Thoracic aorta (tissue), 2 donors: ENCODE results near the gene LEP. TPM values are rescaled to one million over a fixed set of nuclear protein-coding genes. Genes with fewer than 3 reads are reported as not detected.

Experiments
- ATAC-seq: fragments of 150-250 bp; one replicate; pipeline ENCODE4 v1.8.0; 2017; ENCODE audit warnings: low read depth; ENCODE audit not compliant: insufficient number of reproducible peaks, low FRiP score
- DNase-seq: peaks from one replicate; pipeline ENCODE4 v3.0.0-alpha.2; 2020; ENCODE audit warnings: low spot score
- H3K27ac ChIP-seq, 2 donors: fragments of 200-600 bp; sonication (generic); 1 replicate in 1 of 2; 2 replicates in 1 of 2; pipeline ENCODE4 v1.5.1; 2016; ENCODE audit warnings: mild to moderate bottlenecking in 2 of 2, moderate library complexity in 2 of 2
- H3K27me3 ChIP-seq: fragments of 200-600 bp; sonication (generic); replicated peaks from 2 replicates; pipeline ENCODE4 v1.6.0; 2016; ENCODE audit warnings: mild to moderate bottlenecking; ENCODE audit not compliant: insufficient read depth
- H3K36me3 ChIP-seq: fragments of 200-600 bp; sonication (generic); one replicate; pipeline ENCODE4 v1.5.1; 2016
- H3K4me1 ChIP-seq, 2 donors: fragments of 200-600 bp; sonication (generic); 1 replicate in 1 of 2; 2 replicates in 1 of 2; pipeline versions ENCODE4 v1.5.1 to v1.6.0; 2016; ENCODE audit warnings: low read depth in 2 of 2, mild to moderate bottlenecking in 1 of 2; ENCODE audit not compliant: control insufficient read depth in 1 of 2
- H3K4me3 ChIP-seq: fragments of 200-600 bp; sonication (generic); 2 replicates; pipeline ENCODE4 v1.5.1; 2016; ENCODE audit warnings: mild to moderate bottlenecking
- H3K9me3 ChIP-seq: fragments of 200-600 bp; sonication (generic); 2 replicates; pipeline ENCODE4 v1.5.1; 2016
- total RNA-seq, 2 donors: library from RNA; depleted of rRNA; stranded (reverse); fragments of >200 nt; gene quantifications; one replicate each; pipeline versions ENCODE4 v1.1.0 to v1.2.3, GENCODE V29; 2016
- TF ChIP-seq, protein P1 (sequence below): fragments of 200-600 bp; sonication (generic); IDR thresholded peaks from one replicate; pipeline ENCODE4 v1.5.1; 2019; ENCODE audit warnings: antibody characterized with exemption

LEP gene
- total RNA-seq, 2 donors from 2014 or later, result not detected

DNA sequence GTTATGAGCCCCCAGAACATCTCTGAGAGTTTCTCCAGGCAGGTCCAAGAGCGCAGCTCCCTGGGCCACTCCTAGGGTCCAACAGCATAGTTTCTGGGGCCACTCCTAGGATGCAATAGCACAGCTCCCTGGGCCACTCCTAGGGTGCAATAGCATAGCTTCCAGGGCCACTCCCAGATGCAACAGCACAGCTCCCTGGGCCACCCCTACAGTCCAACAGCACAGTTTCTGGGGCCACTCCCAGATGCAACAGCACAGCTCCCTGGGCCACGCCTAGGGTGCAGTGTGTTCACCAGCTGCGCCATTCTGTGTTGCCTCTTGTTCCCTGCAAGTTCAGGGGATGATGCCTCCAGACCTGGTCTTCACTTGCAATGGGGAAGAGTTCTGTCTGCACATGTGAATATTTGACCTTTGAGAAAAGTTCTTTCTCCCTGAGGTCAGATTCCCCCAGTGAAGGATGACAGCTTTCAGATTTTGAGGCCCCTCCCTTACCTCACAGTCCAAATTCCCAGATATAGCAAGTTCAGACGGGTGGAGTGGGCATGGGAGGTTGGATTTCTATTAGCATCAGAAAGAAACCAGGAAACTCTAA, 43.0 kb upstream of the LEP start:
- TF ChIP-seq, protein P1, sequence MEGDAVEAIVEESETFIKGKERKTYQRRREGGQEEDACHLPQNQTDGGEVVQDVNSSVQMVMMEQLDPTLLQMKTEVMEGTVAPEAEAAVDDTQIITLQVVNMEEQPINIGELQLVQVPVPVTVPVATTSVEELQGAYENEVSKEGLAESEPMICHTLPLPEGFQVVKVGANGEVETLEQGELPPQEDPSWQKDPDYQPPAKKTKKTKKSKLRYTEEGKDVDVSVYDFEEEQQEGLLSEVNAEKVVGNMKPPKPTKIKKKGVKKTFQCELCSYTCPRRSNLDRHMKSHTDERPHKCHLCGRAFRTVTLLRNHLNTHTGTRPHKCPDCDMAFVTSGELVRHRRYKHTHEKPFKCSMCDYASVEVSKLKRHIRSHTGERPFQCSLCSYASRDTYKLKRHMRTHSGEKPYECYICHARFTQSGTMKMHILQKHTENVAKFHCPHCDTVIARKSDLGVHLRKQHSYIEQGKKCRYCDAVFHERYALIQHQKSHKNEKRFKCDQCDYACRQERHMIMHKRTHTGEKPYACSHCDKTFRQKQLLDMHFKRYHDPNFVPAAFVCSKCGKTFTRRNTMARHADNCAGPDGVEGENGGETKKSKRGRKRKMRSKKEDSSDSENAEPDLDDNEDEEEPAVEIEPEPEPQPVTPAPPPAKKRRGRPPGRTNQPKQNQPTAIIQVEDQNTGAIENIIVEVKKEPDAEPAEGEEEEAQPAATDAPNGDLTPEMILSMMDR, result no peak
- peaks cover 17% of the 10 kb centered on the region for H3K9me3 ChIP-seq
- no peak overlapping the region for H3K4me3 ChIP-seq
- DNase-seq (no peak), ATAC-seq (no peak)
- H3K27me3 ChIP-seq, result peaks cover 11% of the 10 kb centered on the region
- no peaks in the 10 kb centered on the region for H3K36me3 ChIP-seq
- no peak overlapping the region for H3K27ac ChIP-seq
- H3K4me1 ChIP-seq, result peaks cover 7 to 8% of the 10 kb centered on the region in 2 donors

DNA sequence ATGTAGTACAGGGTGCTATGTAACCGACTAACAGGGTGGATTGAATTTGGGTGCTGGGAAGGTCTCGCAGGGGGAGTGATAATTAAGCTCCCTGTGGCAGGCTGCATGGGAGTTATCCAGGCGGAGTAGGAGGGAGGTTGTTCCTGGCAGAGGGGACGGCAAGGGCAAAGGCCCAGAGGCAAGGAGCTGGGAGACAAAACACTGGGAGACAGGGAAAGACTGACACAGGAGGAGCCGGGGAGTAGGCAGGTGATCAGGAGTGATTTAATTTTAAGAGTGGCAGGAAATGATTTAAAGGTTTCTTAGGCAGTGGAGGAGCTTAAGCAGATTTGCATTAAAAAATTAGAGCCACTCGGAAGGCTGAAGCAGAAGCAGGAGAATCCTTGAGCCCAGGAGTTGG, 40.7 kb upstream of the LEP start:
- H3K27ac ChIP-seq, result no peak overlapping the region
- DNase-seq (no peak), ATAC-seq (no peak)
- TF ChIP-seq, protein P1, result no peak
- H3K4me1 ChIP-seq, result peaks cover 7 to 8% of the 10 kb centered on the region in 2 donors
- H3K9me3 ChIP-seq, result peaks cover 4% of the 10 kb centered on the region
- no peak overlapping the region for H3K4me3 ChIP-seq
- peaks cover 8% of the 10 kb centered on the region for H3K27me3 ChIP-seq
- H3K36me3 ChIP-seq, result no peaks in the 10 kb centered on the region

DNA sequence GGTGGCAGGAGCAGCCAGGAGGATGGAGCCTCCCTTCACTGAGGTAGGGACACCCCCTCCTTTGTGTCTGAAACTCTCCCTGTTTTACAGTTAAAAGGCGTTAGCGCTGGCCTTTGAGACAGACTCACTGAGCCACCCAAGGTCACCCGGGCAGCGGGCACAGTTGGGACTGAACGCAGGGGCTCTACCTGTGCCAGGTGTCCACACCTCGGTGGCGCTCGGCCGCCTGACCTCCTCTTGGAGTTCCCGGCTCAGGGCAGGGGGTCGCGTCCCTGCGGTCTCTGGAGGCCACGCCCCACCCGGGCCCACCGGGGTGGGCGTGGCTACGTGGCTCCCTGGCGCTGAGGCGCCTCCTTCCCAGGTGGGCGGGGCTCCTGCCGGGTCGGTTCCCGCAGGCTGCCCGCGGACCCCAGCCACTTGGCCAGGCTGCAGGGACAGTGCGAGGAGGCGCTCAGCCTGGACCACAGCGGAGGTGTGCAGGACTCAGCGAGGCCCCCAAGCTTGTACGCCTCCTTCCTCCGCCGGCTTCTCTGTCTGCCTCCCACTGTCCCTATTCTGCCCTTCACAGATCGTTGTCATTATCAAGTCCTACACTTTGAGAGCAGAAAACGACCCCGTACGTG, 39.9 kb upstream of the LEP start:
- Histone ChIP-seq H3K9me3 (no peaks in the 10 kb centered on the region), H3K4me1 (peaks cover 7 to 8% of the 10 kb centered on the region in 2 donors), H3K27me3 (peaks cover 8% of the 10 kb centered on the region), H3K36me3 (no peaks in the 10 kb centered on the region), H3K4me3 (peak overlapping the region; percentile 53), H3K27ac (no peak overlapping the region)
- DNase-seq (no peak), ATAC-seq (no peak)
- TF ChIP-seq, protein P1, result no peak

DNA sequence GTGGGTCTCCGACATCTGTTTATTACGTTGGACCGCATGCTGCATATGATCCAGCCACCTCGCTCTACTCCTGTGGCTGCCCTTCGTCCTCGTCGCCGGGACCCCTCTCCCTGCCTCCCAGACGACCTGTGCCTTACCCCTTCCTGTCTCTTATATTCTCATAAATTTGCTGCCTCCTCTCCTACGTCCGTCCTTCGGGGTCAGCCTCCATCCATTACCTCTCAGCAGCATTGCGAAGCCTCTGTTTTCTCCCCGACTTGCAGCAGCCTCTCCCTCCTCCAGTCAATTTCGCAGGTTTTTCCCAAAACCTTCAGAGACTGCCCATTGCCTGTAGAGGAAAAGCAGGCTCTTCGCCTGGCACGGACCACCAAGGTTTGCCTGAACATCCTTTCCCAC, 39.4 kb upstream of the LEP start:
- Histone ChIP-seq H3K4me3 (peak overlapping the region; percentile 53), H3K36me3 (no peaks in the 10 kb centered on the region), H3K27me3 (peaks cover 8% of the 10 kb centered on the region), H3K4me1 (peaks cover 7 to 8% of the 10 kb centered on the region in 2 donors), H3K9me3 (no peaks in the 10 kb centered on the region), H3K27ac (no peak overlapping the region)
- TF ChIP-seq, protein P1, result no peak
- no peak for DNase-seq
- ATAC-seq, result no peak

DNA sequence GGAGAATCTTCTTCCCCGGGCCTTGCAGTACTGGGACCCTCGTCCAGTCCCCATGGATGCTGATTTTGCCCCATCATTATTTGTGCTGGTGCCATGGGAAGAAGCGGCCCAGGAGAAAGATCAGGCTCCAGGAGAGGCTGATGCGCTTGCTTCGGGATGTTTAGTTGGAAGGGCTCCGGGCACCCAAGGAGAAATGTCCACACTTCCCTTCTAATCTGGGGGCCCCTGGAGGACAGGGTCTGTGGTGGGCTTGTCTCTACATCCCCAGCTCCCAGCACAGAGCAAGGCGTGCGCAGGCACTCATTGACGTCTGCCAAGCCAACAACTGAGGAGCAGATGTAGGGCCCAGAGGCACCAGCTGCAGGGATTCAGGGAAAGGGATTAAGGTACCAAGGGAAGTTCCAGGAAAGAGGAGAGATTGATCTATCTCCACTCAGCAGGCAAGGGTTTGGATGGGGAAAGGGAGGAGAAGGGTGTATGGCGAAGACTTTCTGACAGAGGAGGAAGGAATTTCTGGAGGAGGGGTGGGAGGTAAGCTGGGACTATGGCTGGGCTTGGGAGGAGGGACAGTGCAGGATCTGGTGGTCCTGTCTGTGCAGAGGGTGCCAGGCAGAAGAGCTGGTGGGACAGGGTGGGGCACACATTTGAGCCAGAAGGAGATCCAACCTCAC, 38.7 kb upstream of the LEP start:
- Histone ChIP-seq H3K4me1 (peaks cover 7 to 8% of the 10 kb centered on the region in 2 donors), H3K27ac (no peak overlapping the region), H3K9me3 (no peaks in the 10 kb centered on the region), H3K4me3 (no peak overlapping the region), H3K36me3 (no peaks in the 10 kb centered on the region), H3K27me3 (peaks cover 8% of the 10 kb centered on the region)
- DNase-seq (no peak), ATAC-seq (no peak)
- TF ChIP-seq, protein P1, result no peak
